ENCODE measurements around the gene GRM4. TPM values are rescaled to one million over a fixed set of nuclear protein-coding genes. Genes with fewer than 3 reads are reported as not detected.

The GRM4 gene
- total RNA-seq, 1 experiment from 2014 or later: 5.6 TPM

DNA sequence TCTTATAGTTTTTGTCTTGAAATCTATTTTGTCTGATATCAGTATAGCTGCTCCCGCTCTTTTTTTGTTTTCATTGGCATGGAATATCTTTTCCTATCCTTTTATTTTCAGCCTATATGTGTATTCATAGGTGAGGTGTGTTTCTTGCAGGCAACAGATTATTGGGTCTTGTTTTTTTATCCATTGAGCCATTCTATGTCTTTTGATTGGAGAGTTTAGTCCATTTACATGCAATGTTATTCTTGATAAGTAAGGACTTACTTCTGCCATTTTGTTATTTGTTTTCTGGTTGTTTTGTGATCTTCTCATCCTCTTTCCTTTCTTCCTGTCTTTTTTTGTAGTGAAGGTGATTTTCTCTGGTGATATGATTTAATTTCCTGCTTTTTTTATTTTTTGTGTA is 24.0 kb upstream of the GRM4 start:
- Histone ChIP-seq H2AFZ (ENCODE audit: low read length) (no peak overlapping the region), H4K20me1 (ENCODE audit: control insufficient read depth, insufficient read depth, insufficient read length) (no peaks in the 10 kb centered on the region), H3K4ac (ENCODE audit: low read depth, low read length) (no peak overlapping the region), H3K4me1 (ENCODE audit: insufficient read depth, low read length) (no peaks in the 10 kb centered on the region), H3K23ac (ENCODE audit: insufficient read length, low read depth, low read length) (no peak overlapping the region), H2BK120ac (ENCODE audit: low read depth, low read length, poor library complexity, severe bottlenecking) (no peak overlapping the region), H3T11ph (ENCODE audit: low read length) (no peak overlapping the region), H4K8ac (replicated peaks; ENCODE audit: insufficient read length, low read depth, low read length) (no peak overlapping the region), H2BK5ac (ENCODE audit: insufficient read length, low read length) (no peak overlapping the region), H3K14ac (ENCODE audit: insufficient read depth, low read length) (no peak overlapping the region), H2BK15ac (ENCODE audit: low read depth, low read length) (no peak overlapping the region), H2BK12ac (ENCODE audit: insufficient read length, low read depth, low read length) (no peak overlapping the region), H3K56ac (ENCODE audit: insufficient read length, low read depth, low read length) (no peak overlapping the region), H3K18ac (ENCODE audit: insufficient read length, low read depth, low read length) (no peak overlapping the region), H2BK20ac (ENCODE audit: low read depth, low read length, poor library complexity, severe bottlenecking) (no peak overlapping the region), H4K5ac (ENCODE audit: insufficient read length, low read depth, low read length) (no peak overlapping the region), H3K4me2 (ENCODE audit: insufficient read depth, insufficient read length, low read length) (no peak overlapping the region), H3K9me3 (ENCODE audit: control insufficient read depth, low read depth, low read length) (no peaks in the 10 kb centered on the region), H2AK5ac (ENCODE audit: insufficient read length, low read length) (no peak overlapping the region), H4K91ac (ENCODE audit: insufficient read length, low read depth, low read length) (no peak overlapping the region), H3K27me3 (ENCODE audit: insufficient read depth, low read length) (no peaks in the 10 kb centered on the region; the same call in 1 of the 2 replicates), H3K27ac (ENCODE audit: insufficient read length, low read depth, low read length) (no peak overlapping the region), H3K9ac (ENCODE audit: extremely low read depth, insufficient read length, low read length) (no peak overlapping the region), H3K23me2 (ENCODE audit: insufficient read length, low read depth, low read length, poor library complexity, severe bottlenecking) (no peaks in the 10 kb centered on the region), H3K79me1 (ENCODE audit: insufficient read depth, low read depth, low read length, poor library complexity, severe bottlenecking) (no peaks in the 10 kb centered on the region), H3K79me2 (ENCODE audit: insufficient read depth, low read length) (no peaks in the 10 kb centered on the region)
- TF ChIP-seq, protein P1, sequence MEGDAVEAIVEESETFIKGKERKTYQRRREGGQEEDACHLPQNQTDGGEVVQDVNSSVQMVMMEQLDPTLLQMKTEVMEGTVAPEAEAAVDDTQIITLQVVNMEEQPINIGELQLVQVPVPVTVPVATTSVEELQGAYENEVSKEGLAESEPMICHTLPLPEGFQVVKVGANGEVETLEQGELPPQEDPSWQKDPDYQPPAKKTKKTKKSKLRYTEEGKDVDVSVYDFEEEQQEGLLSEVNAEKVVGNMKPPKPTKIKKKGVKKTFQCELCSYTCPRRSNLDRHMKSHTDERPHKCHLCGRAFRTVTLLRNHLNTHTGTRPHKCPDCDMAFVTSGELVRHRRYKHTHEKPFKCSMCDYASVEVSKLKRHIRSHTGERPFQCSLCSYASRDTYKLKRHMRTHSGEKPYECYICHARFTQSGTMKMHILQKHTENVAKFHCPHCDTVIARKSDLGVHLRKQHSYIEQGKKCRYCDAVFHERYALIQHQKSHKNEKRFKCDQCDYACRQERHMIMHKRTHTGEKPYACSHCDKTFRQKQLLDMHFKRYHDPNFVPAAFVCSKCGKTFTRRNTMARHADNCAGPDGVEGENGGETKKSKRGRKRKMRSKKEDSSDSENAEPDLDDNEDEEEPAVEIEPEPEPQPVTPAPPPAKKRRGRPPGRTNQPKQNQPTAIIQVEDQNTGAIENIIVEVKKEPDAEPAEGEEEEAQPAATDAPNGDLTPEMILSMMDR (conservative IDR thresholded peaks at IDR 0.05): no peak
- H3K4me3 Mint-ChIP-seq: no peak overlapping the region
- no CpG with 5 or more reads among the region's 1 CpG for WGBS (ENCODE audit: extremely low coverage, insufficient read length, low lambda C conversion rate)
- no peak overlapping the region for H3K27ac Mint-ChIP-seq
- peaks cover 14% of the 10 kb centered on the region for H3K27me3 Mint-ChIP-seq (ENCODE audit: low read depth)
- H3K4me1 Mint-ChIP-seq: no peaks in the 10 kb centered on the region
- H3K36me3 Mint-ChIP-seq (ENCODE audit: insufficient read depth in 1 of 3, low read depth in 3 of 3): no peaks in the 10 kb centered on the region
- peaks cover 0 to 2% of the 10 kb centered on the region in 2 experiments; a peak in 1 of 5 replicates for H3K9me3 Mint-ChIP-seq
- DNase-seq: no peak

Data from H9 (cell line).